Fibroblast of peridontal ligament (primary cell): ENCODE results near the gene TCEA2.
"Not testable (repeated sequence)": the region's sequence is repeated elsewhere in the genome, so short reads cannot be mapped to it uniquely, and the experiment has no call there.

ENCODE experiments used
- DNase-seq: peaks from one replicate; pipeline ENCODE4 v3.0.0-alpha.2; 2010; ENCODE audit errors: extremely low read depth

TCEA2 gene

GRCh38 chr20:64108731-64109681 lies 46.0 kb downstream of the TCEA2 start:
- no peak for DNase-seq

- DNase-seq = no peak
Measured at GRCh38 chr20:64109831-64110391, 46.9 kb downstream of the TCEA2 start.

GRCh38 chr20:64110411-64111068 lies 47.5 kb downstream of the TCEA2 start:
- no peak for DNase-seq

- DNase-seq = no peak
Measured at GRCh38 chr20:64111841-64112641, 49.0 kb downstream of the TCEA2 start.

GRCh38 chr20:64112691-64113443 lies 49.9 kb downstream of the TCEA2 start:
- DNase-seq = no peak

- no peak for DNase-seq
Measured at GRCh38 chr20:64113444-64113775, 50.4 kb downstream of the TCEA2 start.

- DNase-seq = no peak
Measured at GRCh38 chr20:64113796-64114355, 50.9 kb downstream of the TCEA2 start.

- DNase-seq = no peak
Measured at GRCh38 chr20:64114356-64114971, 51.5 kb downstream of the TCEA2 start.

- no peak for DNase-seq
Measured at GRCh38 chr20:64115171-64115911, 52.3 kb downstream of the TCEA2 start.

GRCh38 chr20:64116016-64116415 lies 53.0 kb downstream of the TCEA2 start:
- DNase-seq = no peak

GRCh38 chr20:64116541-64117431 lies 53.8 kb downstream of the TCEA2 start:
- no peak for DNase-seq

- not testable (repeated sequence) for DNase-seq
Measured at GRCh38 chr20:64117432-64117777, 54.4 kb downstream of the TCEA2 start.

GRCh38 chr20:64119301-64119680 lies 56.3 kb downstream of the TCEA2 start:
- DNase-seq = no peak

GRCh38 chr20:64119681-64120341 lies 56.8 kb downstream of the TCEA2 start:
- DNase-seq = no peak

GRCh38 chr20:64121586-64121985 lies 58.6 kb downstream of the TCEA2 start:
- DNase-seq = no peak
